ENCODE measurements around the gene ZCCHC14.
A peak's percentile ranks its signal among the peaks of the same experiment; 100 is the strongest.

The ZCCHC14 gene

GRCh38 chr16:87415441-87415840 lies 77.4 kb downstream of the ZCCHC14 start:
- no peak overlapping the region for H3K14ac ChIP-seq (ENCODE audit: low read length)
- no peak overlapping the region for H3K4me2 ChIP-seq (ENCODE audit: low read length)
- H3K4me3 ChIP-seq (ENCODE audit: low read depth, low read length) = no peak overlapping the region
- H3K36me3 ChIP-seq (ENCODE audit: control insufficient read depth in 1 of 2, insufficient read depth in 2 of 2, low read length in 2 of 2) = peaks cover 58 to 61% of the 10 kb centered on the region in 2 experiments
- H4K8ac ChIP-seq (ENCODE audit: low read depth, low read length) = no peak overlapping the region
- no peak overlapping the region for H3K23ac ChIP-seq (ENCODE audit: low read length)
- H3K9ac ChIP-seq (ENCODE audit: low read length) = no peak overlapping the region
- no peak overlapping the region for H3K27ac ChIP-seq (ENCODE audit: low read depth, low read length)
- no peak overlapping the region for H2BK12ac ChIP-seq (ENCODE audit: low read length)
- H3K4ac ChIP-seq (ENCODE audit: low read depth, low read length) = no peak overlapping the region
- peak in 1 of 2 donors; percentile 35 for DNase-seq
- H3K18ac ChIP-seq (ENCODE audit: low read length) = no peak overlapping the region
- no peak overlapping the region for H2AK5ac ChIP-seq (ENCODE audit: low read length)
- H2AFZ ChIP-seq (ENCODE audit: insufficient read depth, low read length, poor library complexity) = no peak overlapping the region
- H3K27me3 ChIP-seq (ENCODE audit: insufficient read depth, low read length) = no peaks in the 10 kb centered on the region
- no peak overlapping the region for H2BK5ac ChIP-seq (ENCODE audit: low read depth, low read length, poor library complexity)
- H3K79me1 ChIP-seq (ENCODE audit: low read length) = no peaks in the 10 kb centered on the region
- H3K4me1 ChIP-seq (ENCODE audit: control insufficient read depth in 1 of 2, insufficient read depth in 2 of 2, low read length in 2 of 2) = no peaks in the 10 kb centered on the region
- no peaks in the 10 kb centered on the region for H3K79me2 ChIP-seq (ENCODE audit: control insufficient read depth, insufficient read depth, low read length, poor library complexity)
- no peak overlapping the region for H2BK120ac ChIP-seq (ENCODE audit: insufficient read depth, low read length, poor library complexity)
- no peak overlapping the region for H4K12ac ChIP-seq (ENCODE audit: low read depth, low read length)
- H4K91ac ChIP-seq (ENCODE audit: low read depth, low read length) = no peak overlapping the region
- no peaks in the 10 kb centered on the region for H3K9me3 ChIP-seq (ENCODE audit: insufficient read depth, low read depth, low read length)
- no CpG with 5 or more reads among the region's 9 CpGs for WGBS (ENCODE audit: extremely low coverage, insufficient coverage, insufficient read length)

GRCh38 chr16:87414251-87414680 lies 78.6 kb downstream of the ZCCHC14 start:
- Histone ChIP-seq H2BK12ac (ENCODE audit: low read length) (no peak overlapping the region), H3K14ac (ENCODE audit: low read length) (no peak overlapping the region), H3K18ac (ENCODE audit: low read length) (no peak overlapping the region), H3K36me3 (ENCODE audit: control insufficient read depth in 1 of 2, insufficient read depth in 2 of 2, low read length in 2 of 2) (peaks cover 55 to 62% of the 10 kb centered on the region in 2 experiments), H3K79me2 (ENCODE audit: control insufficient read depth, insufficient read depth, low read length, poor library complexity) (no peaks in the 10 kb centered on the region), H2BK5ac (ENCODE audit: low read depth, low read length, poor library complexity) (no peak overlapping the region), H3K4me3 (ENCODE audit: low read depth, low read length) (no peak overlapping the region), H4K12ac (ENCODE audit: low read depth, low read length) (no peak overlapping the region), H3K4me2 (ENCODE audit: low read length) (no peak overlapping the region), H3K4me1 (ENCODE audit: control insufficient read depth in 1 of 2, insufficient read depth in 2 of 2, low read length in 2 of 2) (no peaks in the 10 kb centered on the region), H3K23ac (ENCODE audit: low read length) (no peak overlapping the region), H2AFZ (ENCODE audit: insufficient read depth, low read length, poor library complexity) (no peak overlapping the region), H4K91ac (ENCODE audit: low read depth, low read length) (no peak overlapping the region), H4K8ac (ENCODE audit: low read depth, low read length) (no peak overlapping the region), H3K9me3 (ENCODE audit: insufficient read depth, low read depth, low read length) (no peaks in the 10 kb centered on the region), H3K27me3 (ENCODE audit: insufficient read depth, low read length) (no peaks in the 10 kb centered on the region), H2BK120ac (ENCODE audit: insufficient read depth, low read length, poor library complexity) (no peak overlapping the region), H2AK5ac (ENCODE audit: low read length) (no peak overlapping the region), H3K27ac (ENCODE audit: low read depth, low read length) (no peak overlapping the region), H3K79me1 (ENCODE audit: low read length) (no peaks in the 10 kb centered on the region), H3K4ac (ENCODE audit: low read depth, low read length) (no peak overlapping the region), H3K9ac (ENCODE audit: low read length) (no peak overlapping the region)
- DNase-seq = no peak
- WGBS (ENCODE audit: extremely low coverage, insufficient coverage, insufficient read length) = no CpG with 5 or more reads among the region's 24 CpGs

GRCh38 chr16:87412996-87413421 lies 79.8 kb downstream of the ZCCHC14 start:
- H3K4me3 ChIP-seq (ENCODE audit: low read depth, low read length) = no peak overlapping the region
- H4K12ac ChIP-seq (ENCODE audit: low read depth, low read length) = no peak overlapping the region
- H3K9me3 ChIP-seq (ENCODE audit: insufficient read depth, low read depth, low read length) = no peaks in the 10 kb centered on the region
- no peaks in the 10 kb centered on the region for H3K4me1 ChIP-seq (ENCODE audit: control insufficient read depth in 1 of 2, insufficient read depth in 2 of 2, low read length in 2 of 2)
- no peak for DNase-seq
- H3K79me2 ChIP-seq (ENCODE audit: control insufficient read depth, insufficient read depth, low read length, poor library complexity) = no peaks in the 10 kb centered on the region
- no peak overlapping the region for H4K8ac ChIP-seq (ENCODE audit: low read depth, low read length)
- H2AFZ ChIP-seq (ENCODE audit: insufficient read depth, low read length, poor library complexity) = no peak overlapping the region
- no peak overlapping the region for H4K91ac ChIP-seq (ENCODE audit: low read depth, low read length)
- peaks cover 53 to 61% of the 10 kb centered on the region in 2 experiments for H3K36me3 ChIP-seq (ENCODE audit: control insufficient read depth in 1 of 2, insufficient read depth in 2 of 2, low read length in 2 of 2)
- H3K27me3 ChIP-seq (ENCODE audit: insufficient read depth, low read length) = no peaks in the 10 kb centered on the region
- no peak overlapping the region for H3K23ac ChIP-seq (ENCODE audit: low read length)
- H3K27ac ChIP-seq (ENCODE audit: low read depth, low read length) = no peak overlapping the region
- H2BK120ac ChIP-seq (ENCODE audit: insufficient read depth, low read length, poor library complexity) = no peak overlapping the region
- H3K9ac ChIP-seq (ENCODE audit: low read length) = no peak overlapping the region
- H3K14ac ChIP-seq (ENCODE audit: low read length) = no peak overlapping the region
- no peak overlapping the region for H2AK5ac ChIP-seq (ENCODE audit: low read length)
- H3K79me1 ChIP-seq (ENCODE audit: low read length) = no peaks in the 10 kb centered on the region
- no peak overlapping the region for H3K18ac ChIP-seq (ENCODE audit: low read length)
- no peak overlapping the region for H3K4ac ChIP-seq (ENCODE audit: low read depth, low read length)
- H3K4me2 ChIP-seq (ENCODE audit: low read length) = no peak overlapping the region
- no CpG with 5 or more reads among the region's 27 CpGs for WGBS (ENCODE audit: extremely low coverage, insufficient coverage, insufficient read length)
- H2BK5ac ChIP-seq (ENCODE audit: low read depth, low read length, poor library complexity) = no peak overlapping the region
- H2BK12ac ChIP-seq (ENCODE audit: low read length) = no peak overlapping the region

GRCh38 chr16:87412371-87412995 lies 80.3 kb downstream of the ZCCHC14 start:
- H3K79me1 ChIP-seq (ENCODE audit: low read length) = no peaks in the 10 kb centered on the region
- H4K91ac ChIP-seq (ENCODE audit: low read depth, low read length) = no peak overlapping the region
- no peak overlapping the region for H3K4ac ChIP-seq (ENCODE audit: low read depth, low read length)
- no peak overlapping the region for H3K23ac ChIP-seq (ENCODE audit: low read length)
- peaks cover 54 to 61% of the 10 kb centered on the region in 2 experiments for H3K36me3 ChIP-seq (ENCODE audit: control insufficient read depth in 1 of 2, insufficient read depth in 2 of 2, low read length in 2 of 2)
- H3K9me3 ChIP-seq (ENCODE audit: insufficient read depth, low read depth, low read length) = no peaks in the 10 kb centered on the region
- no peaks in the 10 kb centered on the region for H3K4me1 ChIP-seq (ENCODE audit: control insufficient read depth in 1 of 2, insufficient read depth in 2 of 2, low read length in 2 of 2)
- H4K12ac ChIP-seq (ENCODE audit: low read depth, low read length) = no peak overlapping the region
- H2AFZ ChIP-seq (ENCODE audit: insufficient read depth, low read length, poor library complexity) = no peak overlapping the region
- no peak overlapping the region for H3K4me2 ChIP-seq (ENCODE audit: low read length)
- no peaks in the 10 kb centered on the region for H3K27me3 ChIP-seq (ENCODE audit: insufficient read depth, low read length)
- peak overlapping the region; percentile 30 for H3K4me3 ChIP-seq (ENCODE audit: low read depth, low read length)
- no peak overlapping the region for H2AK5ac ChIP-seq (ENCODE audit: low read length)
- no peak overlapping the region for H2BK12ac ChIP-seq (ENCODE audit: low read length)
- WGBS (ENCODE audit: extremely low coverage, insufficient coverage, insufficient read length) = no CpG with 5 or more reads among the region's 31 CpGs
- no peak overlapping the region for H3K27ac ChIP-seq (ENCODE audit: low read depth, low read length)
- no peak overlapping the region for H3K9ac ChIP-seq (ENCODE audit: low read length)
- no peaks in the 10 kb centered on the region for H3K79me2 ChIP-seq (ENCODE audit: control insufficient read depth, insufficient read depth, low read length, poor library complexity)
- H4K8ac ChIP-seq (ENCODE audit: low read depth, low read length) = no peak overlapping the region
- H3K18ac ChIP-seq (ENCODE audit: low read length) = no peak overlapping the region
- H2BK5ac ChIP-seq (ENCODE audit: low read depth, low read length, poor library complexity) = no peak overlapping the region
- H3K14ac ChIP-seq (ENCODE audit: low read length) = no peak overlapping the region
- DNase-seq = no peak
- H2BK120ac ChIP-seq (ENCODE audit: insufficient read depth, low read length, poor library complexity) = no peak overlapping the region
